Lower lobe of right lung (tissue), 2 donors: ENCODE measurements around the gene ACTN2. TPM values are rescaled to one million over a fixed set of nuclear protein-coding genes. Genes with fewer than 3 reads are reported as not detected.

Experiments
- ATAC-seq, 2 donors: fragments of 200-7000 bp; cut with Tn5 transposase; one replicate each; pipeline ENCODE4 v1.9.1; 2020 to 2022; ENCODE audit warnings: mild to moderate bottlenecking in 2 of 2, moderate library complexity in 2 of 2
- DNase-seq: peaks from one replicate; pipeline ENCODE4 v3.0.0-alpha.2; 2020
- H3K27ac ChIP-seq: fragments of 200-600 bp; one replicate; pipeline ENCODE4 v1.8.0; 2022
- H3K27me3 ChIP-seq: fragments of 200-600 bp; one replicate; pipeline ENCODE4 v1.8.0; 2022; ENCODE audit warnings: low read depth
- H3K36me3 ChIP-seq: fragments of 200-600 bp; one replicate; pipeline ENCODE4 v1.8.0; 2022; ENCODE audit warnings: mild to moderate bottlenecking
- H3K4me1 ChIP-seq: fragments of 200-600 bp; one replicate; pipeline ENCODE4 v1.8.0; 2022
- H3K4me3 ChIP-seq: fragments of 200-600 bp; one replicate; pipeline ENCODE4 v1.8.0; 2022; ENCODE audit warnings: mild to moderate bottlenecking
- H3K9me3 ChIP-seq: fragments of 200-600 bp; one replicate; pipeline ENCODE4 v1.8.0; 2022
- CTCF ChIP-seq: fragments of 200-600 bp; IDR thresholded peaks from one replicate; pipeline ENCODE4 v1.8.0; 2022; ENCODE audit warnings: antibody characterized with exemption, mild to moderate bottlenecking
- intact Hi-C: fragments of 100-400 bp; cut with DNase I; formaldehyde crosslinking; loops from one replicate; pipeline ENCODE4 v1.11.0; 2022
- total RNA-seq: library from RNA; stranded (reverse); fragmentation: NEBNext Ultra II Directional; extraction: Animal tissue kit (Norgen Biotek cat#: 25700); gene quantifications from one replicate; pipeline ENCODE4 v1.2.1, GENCODE V29; 2021
- donor health status: DM: no; HTN: yes; CAD: no; lungs with severe emphysema.

Gene ACTN2
- total RNA-seq, 1 donor from 2014 or later, result 1.9 TPM

DNA sequence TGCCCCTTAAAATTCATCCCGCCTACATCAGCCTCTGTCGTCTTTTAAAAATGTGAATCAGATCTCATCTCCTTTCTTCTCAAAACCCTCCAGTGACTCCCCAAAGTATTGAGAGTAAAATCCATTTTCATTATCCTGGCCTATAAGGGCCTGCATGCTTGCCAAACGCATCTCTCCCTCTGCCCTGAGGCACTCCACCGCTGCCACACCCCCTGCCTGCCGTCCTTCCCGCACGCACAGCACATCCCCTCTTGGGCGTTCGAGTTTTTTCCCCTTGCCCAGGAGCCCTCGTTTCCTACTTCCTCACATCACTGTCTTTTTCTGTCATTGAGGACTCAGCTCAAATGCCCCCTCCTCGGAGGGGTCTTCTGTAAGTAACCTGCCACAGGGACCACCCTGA is 55.5 kb downstream of the ACTN2 start:
- H3K9me3 ChIP-seq, result no peaks in the 10 kb centered on the region
- DNase-seq (no peak), ATAC-seq (no peak)
- no peaks in the 10 kb centered on the region for H3K27me3 ChIP-seq
- intact Hi-C loops, result no loop called here
- TF ChIP-seq CTCF, result no peak
- no peak overlapping the region for H3K4me3 ChIP-seq
- no peaks in the 10 kb centered on the region for H3K36me3 ChIP-seq
- no peak overlapping the region for H3K27ac ChIP-seq
- H3K4me1 ChIP-seq, result no peaks in the 10 kb centered on the region

DNA sequence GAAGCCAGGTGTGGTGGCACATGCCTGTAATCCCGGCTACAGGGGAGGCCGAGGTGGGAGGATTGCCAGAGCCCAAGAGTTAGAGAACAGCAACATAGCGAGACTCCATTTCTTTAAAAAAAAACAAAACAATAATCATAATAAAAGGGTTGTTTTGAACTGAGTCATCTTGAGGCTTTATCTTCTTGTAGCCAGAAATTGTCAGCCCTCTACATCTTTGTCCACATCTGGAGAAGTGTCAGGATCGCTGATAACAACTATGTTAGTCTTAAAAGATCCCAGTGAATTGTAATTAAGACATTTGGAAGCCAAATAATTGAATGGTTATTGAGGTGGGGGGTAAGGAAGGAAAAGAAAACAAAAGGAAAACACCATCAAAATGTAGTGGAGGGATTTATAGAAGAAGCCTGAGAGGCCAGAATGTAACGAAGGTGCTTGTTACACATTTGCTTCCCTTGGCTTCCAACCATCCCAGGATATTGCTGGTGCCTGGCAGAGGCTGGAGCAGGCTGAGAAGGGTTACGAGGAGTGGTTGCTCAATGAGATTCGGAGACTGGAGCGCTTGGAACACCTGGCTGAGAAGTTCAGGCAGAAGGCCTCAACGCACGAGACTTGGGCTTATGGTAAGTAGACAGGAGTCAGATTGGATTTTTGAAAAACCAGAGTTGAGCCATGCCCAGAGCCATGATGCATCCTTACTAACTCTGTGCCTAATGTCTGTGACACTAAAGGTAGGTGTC is 56.3 kb downstream of the ACTN2 start:
- Histone ChIP-seq H3K27me3 (no peaks in the 10 kb centered on the region), H3K9me3 (no peaks in the 10 kb centered on the region), H3K36me3 (no peaks in the 10 kb centered on the region), H3K27ac (no peak overlapping the region), H3K4me1 (no peaks in the 10 kb centered on the region), H3K4me3 (no peak overlapping the region)
- ATAC-seq (no peak), DNase-seq (no peak)
- TF ChIP-seq CTCF, result no peak
- intact Hi-C loops, result no loop called here

GRCh38 chr1:236744533-236744932 is 58.2 kb downstream of the ACTN2 start:
- no peaks in the 10 kb centered on the region for H3K9me3 ChIP-seq
- H3K27ac ChIP-seq, result no peak overlapping the region
- H3K36me3 ChIP-seq, result no peaks in the 10 kb centered on the region
- H3K4me3 ChIP-seq, result no peak overlapping the region
- ATAC-seq, result no peak
- H3K27me3 ChIP-seq, result no peaks in the 10 kb centered on the region
- DNase-seq, result no peak
- H3K4me1 ChIP-seq, result no peaks in the 10 kb centered on the region
- TF ChIP-seq CTCF, result no peak
- intact Hi-C loops, result no loop called here

GRCh38 chr1:236746785-236747184 is 60.5 kb downstream of the ACTN2 start:
- intact Hi-C loops, result no loop called here
- TF ChIP-seq CTCF, result no peak
- DNase-seq, result no peak
- Histone ChIP-seq H3K4me3 (no peak overlapping the region), H3K27me3 (no peaks in the 10 kb centered on the region), H3K27ac (no peak overlapping the region), H3K9me3 (no peaks in the 10 kb centered on the region), H3K4me1 (no peaks in the 10 kb centered on the region), H3K36me3 (no peaks in the 10 kb centered on the region)
- ATAC-seq, result no peak

GRCh38 chr1:236747311-236747985 is 61.1 kb downstream of the ACTN2 start:
- no peak for ATAC-seq
- H3K36me3 ChIP-seq, result no peaks in the 10 kb centered on the region
- TF ChIP-seq CTCF, result no peak
- H3K9me3 ChIP-seq, result no peaks in the 10 kb centered on the region
- no peaks in the 10 kb centered on the region for H3K4me1 ChIP-seq
- H3K27me3 ChIP-seq, result no peaks in the 10 kb centered on the region
- H3K27ac ChIP-seq, result no peak overlapping the region
- no peak for DNase-seq
- intact Hi-C loops, result no loop called here
- H3K4me3 ChIP-seq, result no peak overlapping the region
